Fibroblast of skin of abdomen (primary cell): ENCODE results near the gene FAM171A2.
"Not testable (repeated sequence)": the region's sequence is repeated elsewhere in the genome, so short reads cannot be mapped to it uniquely, and the experiment has no call there.

Experiments
- DNase-seq: peaks from one replicate; pipeline ENCODE4 v3.0.0-alpha.2; 2013

The FAM171A2 gene

GRCh38 chr17:44344939-44345453 lies 18.7 kb downstream of the FAM171A2 start, which contains the start of gene GRN:
Gene GRN (plus strand): TSS chr17:44345302. CDS start chr17:44349165, 3,863 bp downstream.
- peak; percentile 99 for DNase-seq

- DNase-seq = no peak
Measured at GRCh38 chr17:44343510-44344209, 20.0 kb downstream of the FAM171A2 start.

- DNase-seq = not testable (repeated sequence)
Measured at GRCh38 chr17:44340553-44340952, 23.1 kb downstream of the FAM171A2 start.

- no peak for DNase-seq
Measured at GRCh38 chr17:44338702-44339101, 25.0 kb downstream of the FAM171A2 start.

GRCh38 chr17:44335968-44336367 lies 27.7 kb downstream of the FAM171A2 start:
- no peak for DNase-seq

GRCh38 chr17:44335564-44335963 lies 28.1 kb downstream of the FAM171A2 start:
- DNase-seq = no peak

GRCh38 chr17:44334727-44335126 lies 28.9 kb downstream of the FAM171A2 start:
- DNase-seq = no peak

- no peak for DNase-seq
Measured at GRCh38 chr17:44334315-44334714, 29.3 kb downstream of the FAM171A2 start.

- no peak for DNase-seq
Measured at GRCh38 chr17:44333371-44333770, 30.3 kb downstream of the FAM171A2 start.

GRCh38 chr17:44331249-44331760 lies 32.3 kb downstream of the FAM171A2 start:
- DNase-seq = peak; percentile 50

GRCh38 chr17:44330263-44330662 lies 33.4 kb downstream of the FAM171A2 start:
- DNase-seq = not testable (repeated sequence)

- not testable (repeated sequence) for DNase-seq
Measured at GRCh38 chr17:44329516-44329915, 34.1 kb downstream of the FAM171A2 start.

GRCh38 chr17:44327715-44328449 lies 35.8 kb downstream of the FAM171A2 start:
- DNase-seq = no peak

GRCh38 chr17:44326861-44327444 lies 36.7 kb downstream of the FAM171A2 start:
- peak; percentile 98 for DNase-seq

- peak; percentile 92 for DNase-seq
Measured at GRCh38 chr17:44324571-44325275, 38.9 kb downstream of the FAM171A2 start, which contains the start of gene SLC25A39. Gene SLC25A39 (minus strand): TSS chr17:44324823. CDS start chr17:44323562, 1,261 bp downstream.

GRCh38 chr17:44324092-44324570 lies 39.5 kb downstream of the FAM171A2 start:
- DNase-seq = no peak

- no peak for DNase-seq
Measured at GRCh38 chr17:44323359-44324091, 40.1 kb downstream of the FAM171A2 start.

- DNase-seq = no peak
Measured at GRCh38 chr17:44322236-44322895, 41.3 kb downstream of the FAM171A2 start.

GRCh38 chr17:44321246-44322120 lies 42.2 kb downstream of the FAM171A2 start:
- DNase-seq = no peak

- no peak for DNase-seq
Measured at GRCh38 chr17:44320066-44320465, 43.6 kb downstream of the FAM171A2 start.
